H1 (cell line): ENCODE measurements around the gene WNT1. TPM values are rescaled to one million over a fixed set of nuclear protein-coding genes. Genes with fewer than 3 reads are reported as not detected.

Experiments used
- CTCF ChIP-seq, 3 experiments: IDR thresholded peaks; 1 replicate in 2 of 3; 2 replicates in 1 of 3; pipeline versions ENCODE4 v1.5.1 to v1.6.1; 2011; ENCODE audit warnings: low read length in 3 of 3, mild to moderate bottlenecking in 3 of 3, inconsistent platforms in 2 of 3, low read depth in 1 of 3, moderate library complexity in 1 of 3; ENCODE audit not compliant: insufficient read depth in 1 of 3; ENCODE audit errors: control extremely low read depth in 1 of 3
- POLR2A ChIP-seq, 2 experiments: IDR thresholded peaks; 1 replicate in 1 of 2; 2 replicates in 1 of 2; pipeline ENCODE4 v1.6.1; 2011; ENCODE audit warnings: low read depth in 2 of 2, low read length in 2 of 2, mild to moderate bottlenecking in 2 of 2; ENCODE audit errors: control extremely low read depth in 1 of 2
- SP2 ChIP-seq: IDR thresholded peaks from 2 replicates; pipeline ENCODE4 v1.6.1; 2012; ENCODE audit warnings: mild to moderate bottlenecking, low read length, inconsistent platforms
- polyA plus RNA-seq, 7 experiments: library from polyadenylated mRNA; depleted of rRNA in 3 of 7; stranded (reverse) in 5 of 7; unstranded in 2 of 7; fragments of >200 nt in 5 of 7; fragments of 200-250 nt in 2 of 7; gene quantifications; 1 replicate in 5 of 7; 2 replicates in 1 of 7; 4 replicates in 1 of 7; pipeline versions ENCODE4 v1.2.1 to v1.2.3, GENCODE V29; 2011 to 2013; ENCODE audit warnings: missing spikeins in 2 of 7, mixed read lengths in 2 of 7
- total RNA-seq: library from RNA; stranded (reverse); fragmentation: NEBNext Ultra II Directional; extraction: Animal tissue kit (Norgen Biotek cat#: 25700); gene quantifications from 2 replicates; pipeline ENCODE4 v1.2.1, GENCODE V29; 2021

Gene WNT1
- total and polyA plus RNA-seq, 2 of the 8 experiments (the other 6 are each of a cell fraction or from before 2014, with no cell fraction given): not detected

GRCh38 chr12:48936379-48936979 lies 41.6 kb upstream of the WNT1 start (continued):
- TF ChIP-seq CTCF (IDR thresholded peaks at IDR 0.05; ENCODE audit: control extremely low read depth in 1 of 3, insufficient read depth in 1 of 3, low read depth in 1 of 3, low read length in 3 of 3): peak; percentile 84 to 97 (median 93)
- no peak for TF ChIP-seq POLR2A (IDR thresholded peaks at IDR 0.05; ENCODE audit: control extremely low read depth in 1 of 2, low read depth in 2 of 2, low read length in 2 of 2)
- TF ChIP-seq SP2: no peak
